Measurements from ENCODE around the gene PLA2G15. TPM values are rescaled to one million over a fixed set of nuclear protein-coding genes. Genes with fewer than 3 reads are reported as not detected.

Gene PLA2G15
- total and polyA plus RNA-seq, 2 donors (not counting 1 experiment from before 2014, with no cell fraction given) = 6.1 to 12.5 TPM

DNA sequence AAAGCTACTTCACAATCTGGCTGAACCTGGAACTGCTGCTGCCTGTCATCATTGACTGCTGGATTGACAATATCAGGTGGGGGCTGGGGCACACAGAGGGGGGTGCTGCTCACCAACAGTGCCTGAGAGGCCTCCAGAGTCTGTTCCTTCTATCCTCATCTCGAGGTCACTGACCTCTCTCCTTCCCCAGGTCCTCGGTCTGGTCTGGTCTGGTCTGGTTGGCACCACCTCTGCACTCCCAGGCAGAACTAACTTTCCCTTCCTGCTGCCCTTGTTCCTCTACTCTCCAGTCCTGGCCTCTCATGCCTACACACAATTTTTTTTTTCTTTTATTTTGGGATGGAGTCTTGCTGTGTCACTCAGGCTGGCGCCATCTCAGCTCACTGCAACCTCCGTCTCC lies 4.2 kb downstream of the PLA2G15 start:
- Histone ChIP-seq H3K4me3 (ENCODE audit: control extremely low read depth in 1 of 5, extremely low read depth in 1 of 5, insufficient read depth in 1 of 5, low read depth in 2 of 5, low read length in 4 of 5) (no peak overlapping the region), H3K79me2 (ENCODE audit: control insufficient read depth, insufficient read depth, low read length) (peaks cover 34% of the 10 kb centered on the region), H3K27me3 (replicated peaks in 1 of 4; ENCODE audit: control extremely low read depth in 1 of 4, control insufficient read depth in 3 of 4, insufficient read depth in 4 of 4, low read length in 3 of 4) (no peaks in the 10 kb centered on the region), H3K4me1 (ENCODE audit: control insufficient read depth in 2 of 2, insufficient read depth in 2 of 2, low read length in 2 of 2) (peaks cover 39 to 44% of the 10 kb centered on the region in 2 donors), H3K36me3 (replicated peaks in 1 of 2; ENCODE audit: control extremely low read depth in 1 of 2, control insufficient read depth in 1 of 2, extremely low read depth in 1 of 2, insufficient read depth in 2 of 2, low read length in 1 of 2) (peaks cover 0 to 7% of the 10 kb centered on the region in 2 experiments), H3K9me3 (ENCODE audit: control extremely low read depth in 1 of 3, control insufficient read depth in 2 of 3, insufficient read depth in 1 of 3, low read length in 2 of 3) (no peaks in the 10 kb centered on the region), H3K4me2 (replicated peaks; ENCODE audit: low read depth, low read length, poor library complexity, severe bottlenecking) (no peak overlapping the region), H3K27ac (ENCODE audit: low read length in 2 of 2) (no peak overlapping the region), H3K9ac (ENCODE audit: low read length) (no peak overlapping the region), H4K20me1 (ENCODE audit: control insufficient read depth, insufficient read depth, low read length, poor library complexity, severe bottlenecking) (peaks cover 9% of the 10 kb centered on the region), H2AFZ (ENCODE audit: insufficient read depth, low read depth, low read length, poor library complexity, severe bottlenecking) (no peak overlapping the region)
- WGBS (ENCODE audit: insufficient coverage) = 96% methylated on average over 3 of the region's 4 CpGs
- ATAC-seq (ENCODE audit: low read depth) = no peak
- Mint-ChIP-seq H3K4me1 (peaks cover 43% of the 10 kb centered on the region), H3K9me3 (ENCODE audit: insufficient read depth) (no peaks in the 10 kb centered on the region), H3K4me3 (no peak overlapping the region), H3K27ac (no peak overlapping the region), H3K27me3 (no peaks in the 10 kb centered on the region)
- ChIA-PET POLR2A (no interaction called here), CTCF (interaction anchor here (0.6 to 5.7 kb wide), 4 partner anchors 11 to 309 kb away, joined by 4 to 65 read pairs (median 5); partner anchors contain the start of gene SLC7A6)
- TF ChIP-seq, protein P1, sequence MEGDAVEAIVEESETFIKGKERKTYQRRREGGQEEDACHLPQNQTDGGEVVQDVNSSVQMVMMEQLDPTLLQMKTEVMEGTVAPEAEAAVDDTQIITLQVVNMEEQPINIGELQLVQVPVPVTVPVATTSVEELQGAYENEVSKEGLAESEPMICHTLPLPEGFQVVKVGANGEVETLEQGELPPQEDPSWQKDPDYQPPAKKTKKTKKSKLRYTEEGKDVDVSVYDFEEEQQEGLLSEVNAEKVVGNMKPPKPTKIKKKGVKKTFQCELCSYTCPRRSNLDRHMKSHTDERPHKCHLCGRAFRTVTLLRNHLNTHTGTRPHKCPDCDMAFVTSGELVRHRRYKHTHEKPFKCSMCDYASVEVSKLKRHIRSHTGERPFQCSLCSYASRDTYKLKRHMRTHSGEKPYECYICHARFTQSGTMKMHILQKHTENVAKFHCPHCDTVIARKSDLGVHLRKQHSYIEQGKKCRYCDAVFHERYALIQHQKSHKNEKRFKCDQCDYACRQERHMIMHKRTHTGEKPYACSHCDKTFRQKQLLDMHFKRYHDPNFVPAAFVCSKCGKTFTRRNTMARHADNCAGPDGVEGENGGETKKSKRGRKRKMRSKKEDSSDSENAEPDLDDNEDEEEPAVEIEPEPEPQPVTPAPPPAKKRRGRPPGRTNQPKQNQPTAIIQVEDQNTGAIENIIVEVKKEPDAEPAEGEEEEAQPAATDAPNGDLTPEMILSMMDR (IDR thresholded peaks at IDR 0.05) = no peak
- no peak for TF ChIP-seq EZH2 (IDR thresholded peaks at IDR 0.05; ENCODE audit: borderline replicate concordance, insufficient read depth, low read depth, low read length, poor library complexity, severe bottlenecking)
- intact Hi-C loops (cut with micrococcal nuclease) = loop anchor here (5.0 kb wide), 1 partner anchor 38 kb away; no protein-coding TSS in a partner anchor
- DNase-seq = no peak

DNA sequence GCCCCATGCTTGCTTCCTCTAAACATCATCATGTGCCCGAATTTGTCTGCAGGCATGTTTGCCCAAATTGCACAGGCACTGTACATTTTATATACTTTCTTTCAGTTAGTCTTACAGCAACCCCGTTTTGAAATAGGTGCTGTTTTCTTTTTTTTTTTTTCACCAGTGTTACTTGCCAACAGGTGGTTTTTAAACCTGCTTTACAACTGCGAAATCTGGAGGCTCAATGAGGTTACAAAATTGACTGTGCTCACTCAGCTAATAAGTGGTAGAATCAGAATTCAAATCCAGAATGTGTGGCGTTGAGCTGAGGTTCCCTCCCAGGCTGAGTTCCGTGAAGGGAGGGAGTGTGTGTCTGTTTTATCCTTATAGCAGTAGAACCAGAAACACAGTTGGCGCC lies 5.8 kb downstream of the PLA2G15 start:
- Mint-ChIP-seq H3K27me3 (no peaks in the 10 kb centered on the region), H3K27ac (peak overlapping the region; percentile 10), H3K4me3 (no peak overlapping the region), H3K4me1 (peaks cover 30% of the 10 kb centered on the region), H3K9me3 (ENCODE audit: insufficient read depth) (no peaks in the 10 kb centered on the region)
- H3K27ac ChIP-seq (ENCODE audit: low read length in 2 of 2) = no peak overlapping the region
- TF ChIP-seq, protein P1 (IDR thresholded peaks at IDR 0.05) = no peak
- TF ChIP-seq EZH2 (IDR thresholded peaks at IDR 0.05; ENCODE audit: borderline replicate concordance, insufficient read depth, low read depth, low read length, poor library complexity, severe bottlenecking) = no peak
- H3K4me1 ChIP-seq (ENCODE audit: control insufficient read depth in 2 of 2, insufficient read depth in 2 of 2, low read length in 2 of 2) = peaks cover 31 to 33% of the 10 kb centered on the region in 2 donors
- H3K27me3 ChIP-seq (replicated peaks in 1 of 4; ENCODE audit: control extremely low read depth in 1 of 4, control insufficient read depth in 3 of 4, insufficient read depth in 4 of 4, low read length in 3 of 4) = no peaks in the 10 kb centered on the region
- DNase-seq = no peak
- no peak overlapping the region for H2AFZ ChIP-seq (ENCODE audit: insufficient read depth, low read depth, low read length, poor library complexity, severe bottlenecking)
- intact Hi-C loops (cut with micrococcal nuclease) = no loop called here
- H3K9me3 ChIP-seq (ENCODE audit: control extremely low read depth in 1 of 3, control insufficient read depth in 2 of 3, insufficient read depth in 1 of 3, low read length in 2 of 3) = no peaks in the 10 kb centered on the region
- POLR2A ChIA-PET = interaction anchor here (0.6 kb wide), 1 partner anchor 609 kb away, joined by 4 read pairs; no protein-coding TSS in a partner anchor
- no peak overlapping the region for H3K4me3 ChIP-seq (ENCODE audit: control extremely low read depth in 1 of 5, extremely low read depth in 1 of 5, insufficient read depth in 1 of 5, low read depth in 2 of 5, low read length in 4 of 5)
- peaks cover 0 to 20% of the 10 kb centered on the region in 2 experiments for H3K36me3 ChIP-seq (replicated peaks in 1 of 2; ENCODE audit: control extremely low read depth in 1 of 2, control insufficient read depth in 1 of 2, extremely low read depth in 1 of 2, insufficient read depth in 2 of 2, low read length in 1 of 2)
- ATAC-seq (ENCODE audit: low read depth) = no peak
- peaks cover 6% of the 10 kb centered on the region for H4K20me1 ChIP-seq (ENCODE audit: control insufficient read depth, insufficient read depth, low read length, poor library complexity, severe bottlenecking)
- WGBS (ENCODE audit: insufficient coverage) = 93% methylated on average over 4 of the region's 6 CpGs
- H3K79me2 ChIP-seq (ENCODE audit: control insufficient read depth, insufficient read depth, low read length) = peaks cover 37% of the 10 kb centered on the region
- no peak overlapping the region for H3K9ac ChIP-seq (ENCODE audit: low read length)
- H3K4me2 ChIP-seq (replicated peaks; ENCODE audit: low read depth, low read length, poor library complexity, severe bottlenecking) = no peak overlapping the region
- CTCF ChIA-PET = interaction anchor here (5.7 to 15.1 kb wide), 2 partner anchors 11 to 77 kb away, joined by 65 to 554 read pairs; partner anchors contain the start of gene SLC7A6

Data from B cell (primary cell).